Measurements from ENCODE around the gene PLA2G4C.

DNA sequence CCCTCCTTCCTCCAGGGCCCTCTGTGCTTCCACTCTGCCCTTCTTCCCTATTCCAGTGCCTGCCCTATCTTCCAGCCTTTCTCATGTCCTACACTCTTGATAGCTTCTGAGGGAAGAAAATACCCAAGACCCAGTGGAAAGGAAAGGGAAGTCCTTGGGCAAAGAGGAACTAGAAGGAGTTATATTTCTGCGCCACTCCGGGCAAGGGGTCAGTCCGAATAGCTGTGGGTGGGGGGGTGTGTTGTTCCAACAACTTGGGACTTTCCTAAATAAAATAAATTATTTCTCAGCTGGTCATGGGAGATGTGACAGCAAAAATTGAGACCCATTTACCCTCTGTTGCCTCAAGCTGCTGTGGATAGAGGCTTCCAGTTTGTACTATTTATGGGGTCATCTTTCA is 89.9 kb downstream of the PLA2G4C start:
- TF ChIP-seq EZH2phosphoT487 (IDR thresholded peaks at IDR 0.05; ENCODE audit: low read length) (no peak), CTCF (IDR thresholded peaks at IDR 0.05; ENCODE audit: low read length) (no peak), EZH2 (optimal IDR thresholded peaks at IDR 0.05; ENCODE audit: low read depth, low read length) (no peak)

Data from MM.1S (cell line).